ENCODE measurements around the gene HEBP2. TPM values are rescaled to one million over a fixed set of nuclear protein-coding genes. Genes with fewer than 3 reads are reported as not detected.
A peak's percentile ranks its signal among the peaks of the same experiment; 100 is the strongest.

HEBP2 gene
- total RNA-seq, 6 experiments from 2014 or later = 37.3 to 69.2 (median 53.0) TPM

- no peak overlapping the region for H3K4me3 ChIP-seq
- peak; percentile 57 to 76 (median 64) for ATAC-seq
Observed at GRCh38 chr6:138419766-138420165, 15.7 kb downstream of the HEBP2 start.

GRCh38 chr6:138420356-138420755 lies 16.3 kb downstream of the HEBP2 start:
- ATAC-seq (no peak), DNase-seq (no peak)
- no peak overlapping the region for H3K4me3 ChIP-seq
- H3K9me3 ChIP-seq = no peaks in the 10 kb centered on the region
- H3K4me1 ChIP-seq = peaks cover 0 to 41% (median 18%) of the 10 kb centered on the region in 4 donors
- intact Hi-C loops (cut with DNase I) = no loop called here
- WGBS (ENCODE audit: insufficient coverage, low coverage, low lambda C conversion rate, missing lambda C conversion rate) = 100% methylated on average over 2 of the region's 4 CpGs
- TF ChIP-seq CTCF (IDR thresholded peaks at IDR 0.05) (no peak), POLR2A (IDR thresholded peaks at IDR 0.05) (no peak)
- H3K36me3 ChIP-seq = peaks cover 0 to 12% (median 5%) of the 10 kb centered on the region in 4 donors
- H3K27me3 ChIP-seq = no peaks in the 10 kb centered on the region
- H3K27ac ChIP-seq = peak overlapping the region in 2 of 3 donors; percentile 77 to 79

More at GRCh38 chr6:138419766-138420165, 15.7 kb downstream of the HEBP2 start:
- no peaks in the 10 kb centered on the region for H3K9me3 ChIP-seq
- 40% methylated on average over 1 of the region's 3 CpGs for WGBS (ENCODE audit: insufficient coverage, low coverage, low lambda C conversion rate, missing lambda C conversion rate)
- DNase-seq = peak in 1 of 3 donors; percentile 66
- TF ChIP-seq CTCF (IDR thresholded peaks at IDR 0.05) (no peak), POLR2A (IDR thresholded peaks at IDR 0.05) (no peak)
- H3K4me1 ChIP-seq = peaks cover 0 to 41% (median 18%) of the 10 kb centered on the region in 4 donors
- peak overlapping the region in 2 of 3 donors; percentile 77 to 79 for H3K27ac ChIP-seq
- no peaks in the 10 kb centered on the region for H3K27me3 ChIP-seq
- intact Hi-C loops (cut with DNase I) = loop anchor here in 1 of 2 donors (10.0 kb wide), 1 partner anchor 295 kb away; no protein-coding TSS in a partner anchor
- H3K36me3 ChIP-seq = peaks cover 0 to 11% (median 5%) of the 10 kb centered on the region in 4 donors

- DNase-seq = no peak
- Histone ChIP-seq H3K4me3 (no peak overlapping the region), H3K4me1 (peaks cover 0 to 41% (median 18%) of the 10 kb centered on the region in 4 donors), H3K27me3 (no peaks in the 10 kb centered on the region), H3K36me3 (peaks cover 0 to 18% (median 5%) of the 10 kb centered on the region in 4 donors), H3K9me3 (no peaks in the 10 kb centered on the region), H3K27ac (peak overlapping the region in 2 of 3 donors; percentile 77 to 79)
- WGBS (ENCODE audit: insufficient coverage, low coverage, low lambda C conversion rate, missing lambda C conversion rate) = 79% methylated on average over 4 of the region's 6 CpGs
- TF ChIP-seq POLR2A (IDR thresholded peaks at IDR 0.05) = no peak
- no peak for TF ChIP-seq CTCF (IDR thresholded peaks at IDR 0.05)
- intact Hi-C loops (cut with DNase I) = no loop called here
- ATAC-seq = no peak
Observed at GRCh38 chr6:138421089-138421488, 17.1 kb downstream of the HEBP2 start.

GRCh38 chr6:138421608-138422007 lies 17.6 kb downstream of the HEBP2 start:
- 48% methylated on average over 10 of the region's 10 CpGs for WGBS (ENCODE audit: insufficient coverage, low coverage, low lambda C conversion rate, missing lambda C conversion rate)
- no peak overlapping the region for H3K4me3 ChIP-seq
- ATAC-seq (peak; percentile 64 to 78 (median 72)), DNase-seq (peak in 1 of 3 donors; percentile 64)
- peaks cover 0 to 41% (median 18%) of the 10 kb centered on the region in 4 donors for H3K4me1 ChIP-seq
- TF ChIP-seq CTCF (IDR thresholded peaks at IDR 0.05) = peak in 2 of 4 donors; percentile 24 to 39
- TF ChIP-seq POLR2A (IDR thresholded peaks at IDR 0.05) = peak; percentile 40
- intact Hi-C loops (cut with DNase I) = no loop called here
- H3K27me3 ChIP-seq = no peaks in the 10 kb centered on the region
- no peaks in the 10 kb centered on the region for H3K9me3 ChIP-seq
- peak overlapping the region in 2 of 3 donors; percentile 77 to 79 for H3K27ac ChIP-seq
- peaks cover 0 to 23% (median 5%) of the 10 kb centered on the region in 4 donors for H3K36me3 ChIP-seq

All from right lobe of liver (tissue), 6 donors.